IPS-20b (cell line): ENCODE data around the gene ZNF197.
A peak's percentile ranks its signal among the peaks of the same experiment; 100 is the strongest.
"Not testable (repeated sequence)": the region's sequence is repeated elsewhere in the genome, so short reads cannot be mapped to it uniquely, and the experiment has no call there.

ENCODE experiments used
- H3K27ac ChIP-seq: one replicate; pipeline ENCODE4 v1.5.1; 2013; ENCODE audit warnings: low read length
- H3K27me3 ChIP-seq: 2 replicates; pipeline ENCODE4 v1.6.1; 2013; ENCODE audit warnings: mild to moderate bottlenecking, low read length, inconsistent platforms; ENCODE audit not compliant: insufficient read depth
- H3K36me3 ChIP-seq: 2 replicates; pipeline ENCODE4 v1.6.1; 2013; ENCODE audit warnings: low read depth, mild to moderate bottlenecking, inconsistent platforms, low read length, moderate library complexity; ENCODE audit not compliant: insufficient read depth
- H3K4me1 ChIP-seq: 2 replicates; pipeline ENCODE4 v1.6.1; 2013; ENCODE audit warnings: mild to moderate bottlenecking, control low read depth, inconsistent platforms, low read length, moderate library complexity; ENCODE audit not compliant: insufficient read depth
- H3K4me3 ChIP-seq: 2 replicates; pipeline ENCODE4 v1.5.1; 2013; ENCODE audit warnings: mild to moderate bottlenecking, low read length, inconsistent platforms
- H3K9ac ChIP-seq: 2 replicates; pipeline ENCODE4 v1.6.1; 2013; ENCODE audit warnings: low read depth, mild to moderate bottlenecking, inconsistent platforms, low read length, moderate library complexity
- H3K9me3 ChIP-seq: 2 replicates; pipeline ENCODE4 v1.6.1; 2013; ENCODE audit warnings: mild to moderate bottlenecking, low read depth, low read length, inconsistent platforms; ENCODE audit not compliant: insufficient read depth

Gene ZNF197

DNA sequence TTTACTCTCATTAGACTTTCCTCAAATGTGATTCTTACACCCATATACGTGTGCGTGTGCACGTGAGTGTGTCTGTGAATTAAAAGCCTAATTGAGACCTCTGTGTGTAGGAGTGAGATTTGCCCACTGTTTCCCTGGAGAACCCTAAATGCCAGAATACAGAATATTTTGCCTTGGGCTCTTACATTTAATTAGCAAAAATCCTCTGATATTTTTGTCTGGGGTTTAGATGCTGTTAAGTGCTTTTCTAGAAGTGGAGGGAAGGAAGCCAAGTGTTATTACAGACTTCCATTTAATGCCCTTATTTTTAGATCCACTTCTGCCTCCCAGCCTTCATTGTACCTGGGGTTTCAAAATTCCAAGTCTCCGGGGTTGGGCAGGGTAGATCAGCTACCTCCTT lies 41.5 kb downstream of the ZNF197 start:
- Histone ChIP-seq H3K4me3 (no peak overlapping the region), H3K9ac (no peak overlapping the region), H3K27ac (no peak overlapping the region), H3K36me3 (peaks cover 9% of the 10 kb centered on the region), H3K4me1 (no peaks in the 10 kb centered on the region), H3K27me3 (no peaks in the 10 kb centered on the region), H3K9me3 (no peaks in the 10 kb centered on the region)

GRCh38 chr3:44669760-44670159 lies 44.9 kb downstream of the ZNF197 start:
- H3K27me3 ChIP-seq, result no peaks in the 10 kb centered on the region
- H3K4me1 ChIP-seq, result no peaks in the 10 kb centered on the region
- H3K36me3 ChIP-seq, result no peaks in the 10 kb centered on the region
- H3K4me3 ChIP-seq, result no peak overlapping the region
- H3K9ac ChIP-seq, result no peak overlapping the region
- no peak overlapping the region for H3K27ac ChIP-seq
- H3K9me3 ChIP-seq, result peaks cover 16% of the 10 kb centered on the region; the same call in 1 of the 2 replicates

GRCh38 chr3:44673466-44673865 lies 48.6 kb downstream of the ZNF197 start:
- H3K9ac ChIP-seq, H3K4me3 ChIP-seq, H3K27me3 ChIP-seq, H3K27ac ChIP-seq, H3K36me3 ChIP-seq, H3K4me1 ChIP-seq: not testable (repeated sequence)
- peaks cover 16% of the 10 kb centered on the region; the same call in 1 of the 2 replicates for H3K9me3 ChIP-seq

GRCh38 chr3:44674211-44674610 lies 49.4 kb downstream of the ZNF197 start:
- Histone ChIP-seq H3K9me3 (peaks cover 16% of the 10 kb centered on the region; the same call in 1 of the 2 replicates), H3K4me1 (no peaks in the 10 kb centered on the region), H3K27me3 (no peaks in the 10 kb centered on the region; the same call in 1 of the 2 replicates), H3K9ac (no peak overlapping the region), H3K36me3 (no peaks in the 10 kb centered on the region), H3K4me3 (no peak overlapping the region), H3K27ac (no peak overlapping the region)

- H3K9ac ChIP-seq, result no peak overlapping the region
Measured at GRCh38 chr3:44678480-44679116, 53.8 kb downstream of the ZNF197 start.

DNA sequence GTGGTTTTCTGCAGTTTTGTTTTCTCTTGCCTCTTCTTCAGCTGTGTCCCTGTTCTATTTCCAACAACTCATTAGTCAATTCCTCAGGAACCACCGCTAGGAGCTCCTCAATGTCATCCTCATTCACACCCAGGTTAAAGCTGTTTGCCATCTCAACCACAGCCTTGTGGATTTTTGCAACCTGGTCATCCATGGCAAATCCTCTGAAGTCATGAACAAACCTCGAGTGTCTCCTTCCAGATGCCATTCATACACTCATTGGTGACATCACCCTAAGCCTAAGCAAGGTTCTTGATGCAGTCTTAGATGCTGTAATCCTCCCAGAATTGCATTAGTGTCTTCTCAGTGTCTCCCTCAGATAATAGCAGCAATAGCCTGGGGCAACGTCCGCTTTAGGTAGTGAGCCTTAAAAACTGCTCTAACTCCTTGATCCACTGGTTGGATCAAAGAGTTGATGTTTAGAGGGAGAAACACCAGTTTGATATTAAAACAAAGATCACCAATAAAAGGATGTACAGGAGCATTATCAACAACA lies 56.2 kb downstream of the ZNF197 start:
- Histone ChIP-seq H3K27me3 (no peaks in the 10 kb centered on the region; the same call in 1 of the 2 replicates), H3K9ac (no peak overlapping the region), H3K36me3 (no peaks in the 10 kb centered on the region), H3K4me1 (no peaks in the 10 kb centered on the region), H3K27ac (no peak overlapping the region), H3K4me3 (no peak overlapping the region), H3K9me3 (peaks cover 23% of the 10 kb centered on the region; the same call in 1 of the 2 replicates)

More at GRCh38 chr3:44678480-44679116, 53.8 kb downstream of the ZNF197 start:
- Histone ChIP-seq H3K27me3 (no peaks in the 10 kb centered on the region; the same call in 1 of the 2 replicates), H3K4me1 (no peaks in the 10 kb centered on the region), H3K9me3 (peaks cover 19% of the 10 kb centered on the region; the same call in 1 of the 2 replicates), H3K4me3 (no peak overlapping the region), H3K27ac (no peak overlapping the region), H3K36me3 (no peaks in the 10 kb centered on the region)

DNA sequence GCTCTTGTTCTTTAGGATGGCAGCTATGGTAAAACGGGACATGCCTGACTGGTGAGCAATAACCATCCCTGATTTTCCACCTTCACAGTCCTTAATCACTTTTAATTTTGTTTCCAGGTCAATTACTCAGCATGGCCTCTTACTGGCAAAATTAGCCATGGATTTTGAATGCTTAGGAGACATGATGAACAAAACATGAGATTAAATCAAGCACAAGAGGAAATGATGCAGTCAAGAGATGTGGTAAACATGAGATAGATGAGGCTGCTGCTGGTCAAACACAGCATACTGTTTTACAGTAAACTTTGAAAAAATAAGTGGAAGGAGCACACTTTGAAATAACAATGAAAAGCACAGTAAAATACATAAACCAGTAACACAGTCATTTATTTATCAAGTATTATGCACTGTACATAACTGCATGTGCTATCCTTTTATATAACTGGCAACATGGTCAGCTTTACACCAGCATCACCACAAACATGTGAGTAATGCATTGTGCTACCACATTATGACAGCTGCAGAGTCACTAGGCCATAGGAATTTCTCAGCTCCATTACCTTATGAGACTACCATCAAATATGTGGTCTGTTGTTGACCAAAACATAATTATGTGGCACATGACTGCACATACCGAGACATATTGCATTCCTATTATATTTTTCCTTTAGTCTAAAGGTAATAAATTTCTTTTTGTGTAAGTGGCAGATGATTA lies 57.5 kb downstream of the ZNF197 start:
- Histone ChIP-seq H3K36me3 (no peaks in the 10 kb centered on the region), H3K27me3 (no peaks in the 10 kb centered on the region; the same call in 1 of the 2 replicates), H3K4me1 (no peaks in the 10 kb centered on the region), H3K9ac (no peak overlapping the region), H3K4me3 (no peak overlapping the region), H3K9me3 (peaks cover 36% of the 10 kb centered on the region), H3K27ac (no peak overlapping the region)

DNA sequence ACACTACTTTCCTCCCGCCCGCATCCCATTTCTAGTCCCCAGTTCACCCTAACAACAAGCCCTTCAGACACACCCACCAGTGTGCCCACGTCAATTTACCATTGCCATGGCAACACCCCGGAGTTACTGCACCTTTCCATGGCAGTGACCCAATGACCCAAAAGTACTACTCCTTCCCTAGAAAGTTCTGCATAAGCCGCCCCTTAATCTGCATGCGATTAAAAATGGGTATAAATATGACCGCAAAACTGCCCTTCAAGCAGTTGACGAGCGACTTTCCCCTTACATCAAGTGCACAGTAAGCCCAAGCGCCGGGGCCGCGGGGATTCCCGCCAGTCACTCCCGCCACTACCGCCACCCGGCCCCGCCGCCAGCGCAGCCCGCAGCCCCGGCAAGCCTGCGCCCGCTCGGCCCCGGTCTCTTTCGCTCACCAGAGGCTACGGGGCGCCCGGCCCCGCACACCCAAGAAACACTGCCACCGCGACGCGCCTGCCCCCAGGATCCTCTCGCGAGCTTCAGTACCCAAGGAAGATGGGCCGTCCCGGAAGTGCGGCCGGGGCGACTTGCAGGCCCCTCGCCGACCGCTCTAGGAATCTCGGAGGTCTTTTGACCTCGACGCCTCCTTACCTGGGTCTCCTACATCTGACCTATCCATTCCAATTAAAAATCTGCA lies 60.4 kb downstream of the ZNF197 start:
- H3K27ac ChIP-seq, result no peak overlapping the region
- H3K9ac ChIP-seq, result no peak overlapping the region
- H3K36me3 ChIP-seq, result no peaks in the 10 kb centered on the region
- H3K4me3 ChIP-seq, result peak overlapping the region; percentile 59; the same call in 1 of the 2 replicates
- H3K9me3 ChIP-seq, result peaks cover 57% of the 10 kb centered on the region
- no peaks in the 10 kb centered on the region for H3K4me1 ChIP-seq
- H3K27me3 ChIP-seq, result no peaks in the 10 kb centered on the region

GRCh38 chr3:44687898-44688297 lies 63.1 kb downstream of the ZNF197 start:
- no peaks in the 10 kb centered on the region for H3K36me3 ChIP-seq
- H3K27me3 ChIP-seq, result no peaks in the 10 kb centered on the region
- H3K4me1 ChIP-seq, result no peaks in the 10 kb centered on the region
- no peak overlapping the region for H3K4me3 ChIP-seq
- no peak overlapping the region for H3K9ac ChIP-seq
- H3K27ac ChIP-seq, result no peak overlapping the region
- peaks cover 49% of the 10 kb centered on the region for H3K9me3 ChIP-seq
